Motor neuron (in vitro differentiated cells): Measurements from ENCODE around the gene PDE4C. TPM values are rescaled to one million over a fixed set of nuclear protein-coding genes. Genes with fewer than 3 reads are reported as not detected.

Experiments
- ATAC-seq, 8 experiments: fragments of 200-7000 bp; cut with Tn5 transposase; replicated peaks in 6 of 8; 2 replicates each; pipeline ENCODE4 v1.8.0; 2021; ENCODE audit warnings: mild to moderate bottlenecking in 8 of 8, moderate library complexity in 8 of 8
- H3K27ac ChIP-seq, 2 donors: fragments of 250-450 bp; sonication (Bioruptor Pico); 2 replicates each; pipeline ENCODE4 v1.9.0; 2021; ENCODE audit warnings: antibody characterized with exemption in 2 of 2, mild to moderate bottlenecking in 2 of 2, moderate library complexity in 1 of 2
- H3K4me1 ChIP-seq, 2 donors: fragments of 250-450 bp; sonication (Bioruptor Pico); replicated peaks in 1 of 2; 2 replicates each; pipeline ENCODE4 v1.6.1; 2021; ENCODE audit warnings: antibody characterized with exemption in 2 of 2, mild to moderate bottlenecking in 2 of 2, moderate library complexity in 1 of 2
- H3K4me3 ChIP-seq, 5 donors: fragments of 250-450 bp; sonication (Bioruptor Pico); 2 replicates each; pipeline ENCODE4 v1.9.0; 2021; ENCODE audit warnings: antibody characterized with exemption in 5 of 5, mild to moderate bottlenecking in 5 of 5, moderate library complexity in 4 of 5
- WGBS, 10 experiments: fragments of 450-650 bp; shearing (Covaris generic); methylation state at CpG; one replicate each; pipeline ENCODE4 v1.0.0; 2022; 5-methylcytosine and 5-hydroxymethylcytosine counted together
- in situ Hi-C, 9 experiments: fragments of 400-800 bp; cut with MboI; loops; one replicate each; pipeline ENCODE4 v1.15.0; 2021; ENCODE audit warnings: low sequenced_read_pairs in 9 of 9, low pct_unique_long_range_greater_than_20kb in 2 of 9; ENCODE audit not compliant: unreplicated experiment in 9 of 9
- total RNA-seq, 8 experiments: library from RNA; unstranded; fragments of 300-600 nt; gene quantifications; 2 replicates each; pipeline versions ENCODE4 v1.2.3 to v1.2.4, GENCODE V29; 2022

PDE4C gene
- total RNA-seq: 1 to 10 TPM; 1.3 to 4.3 (median 2.5) TPM

GRCh38 chr19:18225702-18226468, at the start of gene PDE4C:
TSS of gene PDE4C (minus strand) at chr19:18226438. CDS start at chr19:18226415, 23 bp downstream.
- in situ Hi-C loops: no loop called here
- 0 to 30% (median 11%) methylated on average over 1 to 5 of the region's 51 CpGs; no CpG with 5 or more reads in 7 of the 10 experiments for whole genome bisulfite sequencing, 10 experiments
- Histone ChIP-seq H3K4me1 (peaks cover 7 to 17% of the 10 kb centered on the region in 2 donors), H3K4me3 (peak within 1 kb of the TSS in 1 of 5 donors; percentile 21), H3K27ac (peak within 1 kb of the TSS in 1 of 2 donors; percentile 15)
- ATAC-seq: peak in 4 of 8 experiments; percentile 12 to 48 (median 28)

- WGBS, 10 experiments: 10 to 90% (median 21%) methylated on average over 1 to 4 of the region's 13 CpGs; no CpG with 5 or more reads in 4 of the 10 experiments
- H3K4me3 ChIP-seq: no peak overlapping the region
- H3K27ac ChIP-seq: peak overlapping the region in 1 of 2 donors; percentile 52
- peaks cover 5 to 22% of the 10 kb centered on the region in 2 donors for H3K4me1 ChIP-seq
- ATAC-seq: peak; percentile 21 to 78 (median 62)
- in situ Hi-C loops: loop anchor here in 2 of 9 experiments (10.0 kb wide), 1 partner anchor 50 kb away; the partner anchor contains the start of gene LSM4 (in 2 of the 2)
These were observed 48.6 kb upstream of the PDE4C start for GRCh38 chr19:18274781-18275356.

GRCh38 chr19:18274219-18274780, 48.1 kb upstream of the PDE4C start, which contains the start of gene IQCN:
TSS of gene IQCN (minus strand) at chr19:18274452. CDS start at chr19:18269478, 4,974 bp downstream.
- H3K4me1 ChIP-seq: peaks cover 5 to 22% of the 10 kb centered on the region in 2 donors
- WGBS, 10 experiments: 80% methylated on average over 1 of the region's 9 CpGs; no CpG with 5 or more reads in 8 of the 10 experiments
- H3K27ac ChIP-seq: peak within 1 kb of the TSS in 1 of 2 donors; percentile 52
- ATAC-seq: peak in 3 of 8 experiments; percentile 1 to 6 (median 5)
- in situ Hi-C loops: loop anchor here in 2 of 9 experiments (10.0 kb wide), 1 partner anchor 51 kb away; the partner anchor contains the start of gene LSM4 (in 2 of the 2)
- no peak within 1 kb of the TSS for H3K4me3 ChIP-seq

- no peak for ATAC-seq
- no peak overlapping the region for H3K4me3 ChIP-seq
- WGBS, 10 experiments: 82 to 100% (median 93%) methylated on average over 1 to 6 of the region's 13 CpGs; no CpG with 5 or more reads in 4 of the 10 experiments
These were observed 47.5 kb upstream of the PDE4C start for GRCh38 chr19:18273561-18274218.

GRCh38 chr19:18271433-18271841, 45.2 kb upstream of the PDE4C start:
- ATAC-seq: peak in 1 of 8 experiments; percentile 2
- in situ Hi-C loops: loop anchor here in 2 of 9 experiments (10.0 kb wide), 1 partner anchor 53 kb away; the partner anchor contains the start of gene LSM4 (in 2 of the 2)
- H3K27ac ChIP-seq: no peak overlapping the region

More at GRCh38 chr19:18273561-18274218, 47.5 kb upstream of the PDE4C start:
- H3K27ac ChIP-seq: no peak overlapping the region
- H3K4me1 ChIP-seq: peaks cover 2 to 18% of the 10 kb centered on the region in 2 donors
- in situ Hi-C loops: loop anchor here in 2 of 9 experiments (10.0 kb wide), 1 partner anchor 51 kb away; the partner anchor contains the start of gene LSM4 (in 2 of the 2)

GRCh38 chr19:18270326-18270725, 44.1 kb upstream of the PDE4C start:
- in situ Hi-C loops: loop anchor here in 2 of 9 experiments (10.0 kb wide), 1 partner anchor 54 kb away; the partner anchor contains the start of gene LSM4 (in 2 of the 2)
- peaks cover 0 to 7% of the 10 kb centered on the region in 2 donors for H3K4me1 ChIP-seq
- WGBS, 10 experiments: 60 to 87% (median 86%) methylated on average over 1 to 7 of the region's 9 CpGs; no CpG with 5 or more reads in 3 of the 10 experiments
- no peak overlapping the region for H3K4me3 ChIP-seq
- ATAC-seq: no peak
- H3K27ac ChIP-seq: no peak overlapping the region

More at GRCh38 chr19:18271433-18271841, 45.2 kb upstream of the PDE4C start:
- Histone ChIP-seq H3K4me3 (no peak overlapping the region), H3K4me1 (peaks cover 0 to 9% of the 10 kb centered on the region in 2 donors)
- 33 to 80% (median 66%) methylated on average over 1 to 4 of the region's 6 CpGs; no CpG with 5 or more reads in 2 of the 10 experiments for WGBS, 10 experiments

- in situ Hi-C loops: no loop called here
- Histone ChIP-seq H3K4me3 (no peak overlapping the region), H3K27ac (no peak overlapping the region), H3K4me1 (no peaks in the 10 kb centered on the region)
- no peak for ATAC-seq
- 20 to 100% (median 75%) methylated on average over 1 to 2 of the region's 2 CpGs; no CpG with 5 or more reads in 4 of the 10 experiments for WGBS, 10 experiments
These were observed 43.0 kb upstream of the PDE4C start for GRCh38 chr19:18269070-18269723.

GRCh38 chr19:18266771-18267686, 40.8 kb upstream of the PDE4C start:
- Histone ChIP-seq H3K4me1 (peaks cover 0 to 5% of the 10 kb centered on the region in 2 donors), H3K4me3 (no peak overlapping the region), H3K27ac (no peak overlapping the region)
- in situ Hi-C loops: no loop called here
- peak in 1 of 8 experiments; percentile 9 for ATAC-seq
- WGBS, 10 experiments: 35 to 100% (median 85%) methylated on average over 1 to 20 of the region's 42 CpGs; no CpG with 5 or more reads in 1 of the 10 experiments

- in situ Hi-C loops: no loop called here
- no peak overlapping the region for H3K4me3 ChIP-seq
- H3K27ac ChIP-seq: no peak overlapping the region
- no peak for ATAC-seq
- peaks cover 0 to 5% of the 10 kb centered on the region in 2 donors for H3K4me1 ChIP-seq
- WGBS, 10 experiments: 73 to 90% (median 84%) methylated on average over 2 to 4 of the region's 7 CpGs; no CpG with 5 or more reads in 5 of the 10 experiments
These were observed 39.3 kb upstream of the PDE4C start for GRCh38 chr19:18265582-18265981.

- ATAC-seq: peak in 1 of 8 experiments; percentile 7
- peaks cover 0 to 5% of the 10 kb centered on the region in 2 donors for H3K4me1 ChIP-seq
- no peak overlapping the region for H3K4me3 ChIP-seq
- in situ Hi-C loops: no loop called here
- WGBS, 10 experiments: 84 to 93% (median 91%) methylated on average over 5 to 8 of the region's 23 CpGs; no CpG with 5 or more reads in 6 of the 10 experiments
- H3K27ac ChIP-seq: no peak overlapping the region
These were observed 38.8 kb upstream of the PDE4C start for GRCh38 chr19:18264971-18265540.
